ENCODE data around the gene SLFN13. TPM values are rescaled to one million over a fixed set of nuclear protein-coding genes. Genes with fewer than 3 reads are reported as not detected.
A peak's percentile ranks its signal among the peaks of the same experiment; 100 is the strongest.

SLFN13 gene
- total RNA-seq, 4 donors from 2014 or later = 2.3 to 23.6 (median 4.9) TPM

DNA sequence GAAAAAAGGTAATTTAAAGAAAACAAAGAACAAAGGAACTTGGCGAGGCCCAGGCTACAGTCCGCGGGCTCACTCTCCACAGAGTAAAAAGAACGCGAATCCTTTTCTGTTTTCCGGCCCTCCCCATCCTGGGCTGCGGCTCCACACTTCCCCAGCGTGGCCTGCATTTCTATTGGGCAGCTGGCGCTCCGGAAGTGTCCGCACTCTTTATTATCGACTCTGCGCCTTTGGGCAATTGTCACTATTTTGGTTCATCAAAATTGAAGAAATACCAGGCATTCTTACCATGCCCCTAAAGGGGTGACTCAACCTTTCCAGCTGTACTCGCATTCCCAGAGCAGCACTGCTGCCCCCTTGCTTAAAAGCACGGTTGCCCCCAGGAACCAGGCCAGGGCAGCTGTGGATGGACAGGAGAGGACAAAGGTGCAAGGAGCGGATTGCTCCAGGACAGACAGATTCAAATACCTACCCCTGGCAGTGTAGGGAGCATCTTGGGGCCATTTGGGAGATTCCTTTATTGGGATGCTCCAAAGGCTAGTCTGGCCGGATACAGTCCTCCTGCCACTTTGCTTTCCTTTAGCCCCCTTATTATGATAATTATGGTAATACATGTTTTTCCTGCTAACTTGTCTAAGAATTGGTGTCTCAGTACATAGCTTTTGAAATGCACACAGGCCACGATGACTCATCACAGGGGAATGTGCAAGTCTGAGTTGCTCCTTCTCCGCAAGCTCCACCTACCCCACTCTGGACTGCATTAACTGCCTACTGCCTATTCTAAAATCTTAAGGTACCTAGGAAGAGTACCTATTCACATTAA lies 15.3 kb downstream of the SLFN13 start:
- Histone ChIP-seq H3K36me3 (peaks cover 0 to 6% (median 0%) of the 10 kb centered on the region in 3 donors), H3K27me3 (no peaks in the 10 kb centered on the region), H3K4me3 (peak overlapping the region; percentile 56 to 66 (median 60)), H3K27ac (peak overlapping the region; percentile 76 to 92 (median 90)), H3K9me3 (no peaks in the 10 kb centered on the region), H3K4me1 (peaks cover 0 to 33% (median 15%) of the 10 kb centered on the region in 4 donors)
- WGBS, 2 donors = 8% methylated on average over 19 of the region's 19 CpGs
- TF ChIP-seq, protein P1, sequence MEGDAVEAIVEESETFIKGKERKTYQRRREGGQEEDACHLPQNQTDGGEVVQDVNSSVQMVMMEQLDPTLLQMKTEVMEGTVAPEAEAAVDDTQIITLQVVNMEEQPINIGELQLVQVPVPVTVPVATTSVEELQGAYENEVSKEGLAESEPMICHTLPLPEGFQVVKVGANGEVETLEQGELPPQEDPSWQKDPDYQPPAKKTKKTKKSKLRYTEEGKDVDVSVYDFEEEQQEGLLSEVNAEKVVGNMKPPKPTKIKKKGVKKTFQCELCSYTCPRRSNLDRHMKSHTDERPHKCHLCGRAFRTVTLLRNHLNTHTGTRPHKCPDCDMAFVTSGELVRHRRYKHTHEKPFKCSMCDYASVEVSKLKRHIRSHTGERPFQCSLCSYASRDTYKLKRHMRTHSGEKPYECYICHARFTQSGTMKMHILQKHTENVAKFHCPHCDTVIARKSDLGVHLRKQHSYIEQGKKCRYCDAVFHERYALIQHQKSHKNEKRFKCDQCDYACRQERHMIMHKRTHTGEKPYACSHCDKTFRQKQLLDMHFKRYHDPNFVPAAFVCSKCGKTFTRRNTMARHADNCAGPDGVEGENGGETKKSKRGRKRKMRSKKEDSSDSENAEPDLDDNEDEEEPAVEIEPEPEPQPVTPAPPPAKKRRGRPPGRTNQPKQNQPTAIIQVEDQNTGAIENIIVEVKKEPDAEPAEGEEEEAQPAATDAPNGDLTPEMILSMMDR (IDR thresholded peaks at IDR 0.05) = peak in 2 of 5 experiments; percentile 4 to 23
- TF ChIP-seq EP300 (IDR thresholded peaks at IDR 0.05) (peak in 1 of 2 donors; percentile 54), POLR2A (IDR thresholded peaks at IDR 0.05) (no peak)
- peak in 1 of 2 donors; percentile 65 for DNase-seq (ENCODE audit: low spot score in 2 of 2)

DNA sequence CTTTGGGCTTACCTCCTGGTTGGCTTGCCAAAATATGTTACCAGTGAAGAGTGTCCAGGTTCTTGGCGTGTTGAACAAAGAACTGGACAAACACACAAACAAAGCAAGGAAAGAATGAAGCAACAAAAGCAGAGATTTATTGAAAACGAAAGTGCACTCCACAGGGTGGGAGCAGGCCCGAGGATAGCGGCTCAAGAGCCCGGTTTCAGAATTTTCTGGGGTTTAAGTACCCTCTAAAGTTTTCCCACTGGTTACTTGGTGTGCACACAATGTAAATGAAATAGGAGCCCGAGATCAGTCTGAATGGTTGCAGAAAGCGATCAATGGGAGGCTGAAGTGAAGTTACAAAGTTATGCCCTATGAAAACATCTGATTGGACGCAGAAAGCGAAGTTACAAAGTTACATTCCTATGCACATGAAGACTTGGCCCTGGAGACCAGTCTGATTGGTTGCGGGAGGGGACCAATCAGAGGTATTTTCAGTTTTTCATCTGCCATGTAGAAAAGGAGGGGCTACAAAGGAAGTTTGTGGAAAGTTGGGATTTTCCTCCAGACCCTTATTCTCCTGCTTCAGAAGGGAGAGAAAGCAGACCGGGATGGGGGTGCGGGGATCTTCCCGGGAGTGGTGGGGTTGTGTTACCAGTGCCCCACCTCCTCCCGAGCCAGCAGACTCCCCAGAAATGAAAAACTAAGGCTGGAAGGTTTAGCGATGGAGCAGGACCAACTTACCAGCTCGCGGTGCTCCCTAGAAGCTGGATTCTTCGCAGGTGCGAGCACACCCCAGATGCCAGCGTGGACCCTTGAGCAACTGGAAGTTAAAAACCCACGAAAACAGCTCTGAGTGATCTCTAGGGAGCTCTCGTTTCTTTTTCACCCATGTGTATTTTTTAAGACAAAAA lies 16.1 kb downstream of the SLFN13 start, which contains the start of gene SLFN12:
Gene SLFN12, minus strand, starts transcription at position 325 of the 899 bp plus-strand sequence. CDS start 9,472 bp downstream, outside the sequence.
- H3K27me3 ChIP-seq = no peaks in the 10 kb centered on the region
- DNase-seq (ENCODE audit: low spot score in 2 of 2) = peak in 1 of 2 donors; percentile 64
- H3K9me3 ChIP-seq = no peaks in the 10 kb centered on the region
- peaks cover 0 to 6% (median 0%) of the 10 kb centered on the region in 3 donors for H3K36me3 ChIP-seq
- TF ChIP-seq, protein P1 (IDR thresholded peaks at IDR 0.05) = peak in 1 of 5 experiments; percentile 1
- TF ChIP-seq POLR2A (IDR thresholded peaks at IDR 0.05) (peak; percentile 21 to 60), EP300 (IDR thresholded peaks at IDR 0.05) (peak; percentile 9 to 67)
- H3K27ac ChIP-seq = peak within 1 kb of the TSS; percentile 76 to 92 (median 90)
- WGBS, 2 donors = 7 to 8% methylated on average over 22 of the region's 22 CpGs
- H3K4me3 ChIP-seq = peak within 1 kb of the TSS; percentile 56 to 66 (median 60)
- peaks cover 0 to 33% (median 15%) of the 10 kb centered on the region in 4 donors for H3K4me1 ChIP-seq

- WGBS, 2 donors = 88 to 100% methylated on average over 2 of the region's 2 CpGs
- DNase-seq (ENCODE audit: low spot score in 2 of 2) = no peak
- Histone ChIP-seq H3K4me1 (peaks cover 0 to 30% (median 15%) of the 10 kb centered on the region in 4 donors), H3K36me3 (peaks cover 0 to 6% (median 0%) of the 10 kb centered on the region in 3 donors), H3K4me3 (no peak overlapping the region), H3K27ac (no peak overlapping the region), H3K9me3 (no peaks in the 10 kb centered on the region), H3K27me3 (no peaks in the 10 kb centered on the region)
- TF ChIP-seq EP300 (IDR thresholded peaks at IDR 0.05) (no peak), POLR2A (IDR thresholded peaks at IDR 0.05) (no peak)
- TF ChIP-seq, protein P1 (IDR thresholded peaks at IDR 0.05) = no peak
Observed at GRCh38 chr17:35429702-35430101, 18.9 kb downstream of the SLFN13 start.

DNA sequence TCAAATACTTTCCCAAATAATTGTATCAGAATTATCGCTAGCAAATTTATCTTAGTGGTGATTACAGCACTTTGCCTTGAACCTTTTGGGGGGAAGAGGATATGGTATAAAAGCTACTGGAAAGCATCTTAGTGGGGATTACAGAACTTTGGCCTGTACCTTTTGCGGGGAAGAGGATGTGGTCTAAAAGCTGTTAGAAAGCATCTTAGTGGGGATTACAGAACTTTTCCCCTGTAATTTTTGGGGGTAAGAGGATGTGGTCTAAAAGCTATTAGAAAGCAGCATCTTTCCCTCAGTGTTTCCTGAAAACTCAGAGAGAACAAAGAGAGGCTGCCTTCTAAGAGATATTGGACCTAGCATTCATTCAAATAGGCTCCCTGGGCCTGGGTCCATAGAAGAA lies 20.3 kb downstream of the SLFN13 start:
- Histone ChIP-seq H3K9me3 (no peaks in the 10 kb centered on the region), H3K4me3 (no peak overlapping the region), H3K27ac (no peak overlapping the region), H3K4me1 (peaks cover 0 to 18% (median 9%) of the 10 kb centered on the region in 4 donors), H3K27me3 (no peaks in the 10 kb centered on the region), H3K36me3 (peaks cover 0 to 6% (median 0%) of the 10 kb centered on the region in 3 donors)
- TF ChIP-seq, protein P1 (IDR thresholded peaks at IDR 0.05) = no peak
- TF ChIP-seq EP300 (IDR thresholded peaks at IDR 0.05) (no peak), POLR2A (IDR thresholded peaks at IDR 0.05) (no peak)
- no peak for DNase-seq (ENCODE audit: low spot score in 2 of 2)
- 89 to 96% methylated on average over 2 of the region's 2 CpGs for WGBS, 2 donors

All from tibial nerve (tissue), 4 donors.